ENCODE data around the gene OR2T11. TPM values are rescaled to one million over a fixed set of nuclear protein-coding genes. Genes with fewer than 3 reads are reported as not detected.

OR2T11 gene
- total and polyA plus RNA-seq, 2 donors (not counting 1 experiment from before 2014, with no cell fraction given) = not detected

DNA sequence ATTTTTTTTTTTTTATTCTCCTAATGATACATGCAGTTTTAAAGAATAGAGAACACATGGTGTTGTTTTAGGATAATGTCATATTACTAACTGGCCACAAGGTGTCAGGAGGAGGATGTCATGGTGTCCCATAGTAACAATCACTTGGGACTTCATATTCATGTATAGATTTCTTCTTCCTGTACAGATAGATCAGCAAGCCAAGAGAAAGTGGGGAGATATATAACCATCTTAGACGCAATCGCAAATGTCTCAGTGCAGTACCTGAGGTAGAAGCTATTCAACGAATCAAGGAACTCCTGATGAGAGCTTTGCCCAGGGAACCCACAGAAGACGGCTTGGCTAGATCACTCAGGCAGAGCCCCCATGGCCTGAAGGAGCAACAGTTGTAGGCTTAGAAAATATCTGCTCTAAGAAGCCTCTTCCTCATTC is 12.3 kb downstream of the OR2T11 start:
- DNase-seq (ENCODE audit: low read depth in 2 of 2) = peak in 1 of 2 donors; percentile 0
- H3K4me3 ChIP-seq (replicated peaks in 1 of 4; ENCODE audit: control extremely low read depth in 1 of 4, insufficient read depth in 1 of 4, low read depth in 3 of 4, low read length in 4 of 4) = no peak overlapping the region
- no peaks in the 10 kb centered on the region for H3K36me3 ChIP-seq (ENCODE audit: control insufficient read depth, insufficient read depth, low read length)
- H3K4me2 ChIP-seq (ENCODE audit: extremely low read depth, insufficient read depth, low read length) = no peak overlapping the region
- H4K20me1 ChIP-seq (ENCODE audit: control insufficient read depth, extremely low read depth, insufficient read depth, low read length) = no peaks in the 10 kb centered on the region
- no peaks in the 10 kb centered on the region for H3K79me2 ChIP-seq (ENCODE audit: control insufficient read depth, insufficient read depth, low read length)
- H3K27ac ChIP-seq (ENCODE audit: insufficient read depth, low read length) = no peak overlapping the region
- no peak overlapping the region for H3K9ac ChIP-seq (ENCODE audit: insufficient read depth, low read length)
- H3K27me3 ChIP-seq (ENCODE audit: control insufficient read depth, insufficient read depth, low read length) = no peaks in the 10 kb centered on the region
- H2AFZ ChIP-seq (ENCODE audit: low read length) = no peak overlapping the region
- TF ChIP-seq EZH2 (IDR thresholded peaks at IDR 0.05; ENCODE audit: low read length, missing control alignments) (no peak), CTCF (conservative IDR thresholded peaks at IDR 0.05 in 1 of 2, IDR thresholded peaks at IDR 0.05 in 1 of 2; ENCODE audit: low read depth in 1 of 2, low read length in 2 of 2) (peak; percentile 6 to 19)
- no peaks in the 10 kb centered on the region for H3K9me3 ChIP-seq (ENCODE audit: control insufficient read depth, insufficient read depth, low read depth, low read length)
- no peaks in the 10 kb centered on the region for H3K4me1 ChIP-seq (ENCODE audit: control insufficient read depth, extremely low read depth, insufficient read depth, low read length)

DNA sequence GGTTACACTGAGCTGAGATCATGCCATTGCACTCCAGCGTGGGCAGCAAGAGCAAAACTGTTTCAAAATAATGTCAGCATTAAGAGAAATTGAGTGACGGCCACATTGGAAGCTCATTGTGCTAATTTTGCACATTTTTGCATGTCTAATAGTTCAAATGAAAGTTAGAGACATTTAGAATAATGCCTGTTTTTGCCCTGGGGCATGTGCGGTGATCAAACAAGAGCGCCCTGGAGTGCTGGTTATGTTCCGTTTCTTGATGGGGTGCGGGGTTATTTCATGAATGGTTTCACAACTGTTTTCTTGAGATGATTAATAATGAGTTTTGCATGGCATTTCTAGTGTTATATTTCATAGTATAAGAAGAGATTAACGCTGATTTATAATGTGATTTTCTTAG is 13.1 kb downstream of the OR2T11 start:
- Histone ChIP-seq H3K4me1 (ENCODE audit: control insufficient read depth, extremely low read depth, insufficient read depth, low read length) (no peaks in the 10 kb centered on the region), H3K27ac (ENCODE audit: insufficient read depth, low read length) (no peak overlapping the region), H3K36me3 (ENCODE audit: control insufficient read depth, insufficient read depth, low read length) (no peaks in the 10 kb centered on the region), H3K4me2 (ENCODE audit: extremely low read depth, insufficient read depth, low read length) (no peak overlapping the region), H3K4me3 (replicated peaks in 1 of 4; ENCODE audit: control extremely low read depth in 1 of 4, insufficient read depth in 1 of 4, low read depth in 3 of 4, low read length in 4 of 4) (no peak overlapping the region), H3K9ac (ENCODE audit: insufficient read depth, low read length) (no peak overlapping the region), H3K27me3 (ENCODE audit: control insufficient read depth, insufficient read depth, low read length) (no peaks in the 10 kb centered on the region), H3K79me2 (ENCODE audit: control insufficient read depth, insufficient read depth, low read length) (no peaks in the 10 kb centered on the region), H4K20me1 (ENCODE audit: control insufficient read depth, extremely low read depth, insufficient read depth, low read length) (no peaks in the 10 kb centered on the region), H3K9me3 (ENCODE audit: control insufficient read depth, insufficient read depth, low read depth, low read length) (no peaks in the 10 kb centered on the region), H2AFZ (ENCODE audit: low read length) (no peak overlapping the region)
- no peak for DNase-seq (ENCODE audit: low read depth in 2 of 2)
- TF ChIP-seq CTCF (conservative IDR thresholded peaks at IDR 0.05 in 1 of 2, IDR thresholded peaks at IDR 0.05 in 1 of 2; ENCODE audit: low read depth in 1 of 2, low read length in 2 of 2) (no peak), EZH2 (IDR thresholded peaks at IDR 0.05; ENCODE audit: low read length, missing control alignments) (no peak)

- no peak overlapping the region for H3K9ac ChIP-seq (ENCODE audit: insufficient read depth, low read length)
- no peaks in the 10 kb centered on the region for H3K9me3 ChIP-seq (ENCODE audit: control insufficient read depth, insufficient read depth, low read depth, low read length)
- H3K4me2 ChIP-seq (ENCODE audit: extremely low read depth, insufficient read depth, low read length) = no peak overlapping the region
- no peaks in the 10 kb centered on the region for H4K20me1 ChIP-seq (ENCODE audit: control insufficient read depth, extremely low read depth, insufficient read depth, low read length)
- no peak overlapping the region for H3K4me3 ChIP-seq (replicated peaks in 1 of 4; ENCODE audit: control extremely low read depth in 1 of 4, insufficient read depth in 1 of 4, low read depth in 3 of 4, low read length in 4 of 4)
- H2AFZ ChIP-seq (ENCODE audit: low read length) = no peak overlapping the region
- no peak overlapping the region for H3K27ac ChIP-seq (ENCODE audit: insufficient read depth, low read length)
- peak in 1 of 2 donors; percentile 0 for DNase-seq (ENCODE audit: low read depth in 2 of 2)
- no peaks in the 10 kb centered on the region for H3K27me3 ChIP-seq (ENCODE audit: control insufficient read depth, insufficient read depth, low read length)
- H3K79me2 ChIP-seq (ENCODE audit: control insufficient read depth, insufficient read depth, low read length) = no peaks in the 10 kb centered on the region
- peak; percentile 15 to 61 for TF ChIP-seq CTCF (conservative IDR thresholded peaks at IDR 0.05 in 1 of 2, IDR thresholded peaks at IDR 0.05 in 1 of 2; ENCODE audit: low read depth in 1 of 2, low read length in 2 of 2)
- TF ChIP-seq EZH2 (IDR thresholded peaks at IDR 0.05; ENCODE audit: low read length, missing control alignments) = no peak
- no peaks in the 10 kb centered on the region for H3K4me1 ChIP-seq (ENCODE audit: control insufficient read depth, extremely low read depth, insufficient read depth, low read length)
- no peaks in the 10 kb centered on the region for H3K36me3 ChIP-seq (ENCODE audit: control insufficient read depth, insufficient read depth, low read length)
Observed at GRCh38 chr1:248618878-248619277, 16.0 kb downstream of the OR2T11 start.

All from fibroblast of lung (primary cell).